ENCODE measurements around the gene LRMDA.

LRMDA gene

DNA sequence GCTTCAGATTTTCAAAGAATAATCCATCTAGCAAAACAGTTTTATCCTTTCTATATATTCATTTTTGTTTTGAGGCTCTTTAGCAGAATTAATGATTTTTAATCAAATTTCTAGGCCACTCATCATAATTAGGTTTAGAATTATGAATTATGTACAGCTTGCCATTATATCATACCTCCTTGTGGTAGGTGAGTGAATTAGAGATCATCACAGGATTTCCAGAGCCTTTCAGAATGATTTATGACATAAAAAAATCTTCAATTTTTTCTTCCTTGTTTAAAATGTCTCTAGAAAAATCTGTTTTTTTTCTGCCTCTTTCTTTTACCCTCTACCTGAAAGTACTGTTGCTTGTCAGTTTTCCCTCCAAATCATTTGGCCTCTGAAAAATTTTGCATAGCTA, 433.3 kb downstream of the LRMDA start:
- Histone ChIP-seq H3K27me3 (no peaks in the 10 kb centered on the region), H3K36me3 (no peaks in the 10 kb centered on the region), H3K4me3 (no peak overlapping the region), H3K4me1 (no peaks in the 10 kb centered on the region), H3K27ac (no peak overlapping the region), H3K9me3 (no peaks in the 10 kb centered on the region)
- intact Hi-C loops (cut with DNase I; ENCODE audit: low total_unique reads): no loop called here
- TF ChIP-seq, protein P1, sequence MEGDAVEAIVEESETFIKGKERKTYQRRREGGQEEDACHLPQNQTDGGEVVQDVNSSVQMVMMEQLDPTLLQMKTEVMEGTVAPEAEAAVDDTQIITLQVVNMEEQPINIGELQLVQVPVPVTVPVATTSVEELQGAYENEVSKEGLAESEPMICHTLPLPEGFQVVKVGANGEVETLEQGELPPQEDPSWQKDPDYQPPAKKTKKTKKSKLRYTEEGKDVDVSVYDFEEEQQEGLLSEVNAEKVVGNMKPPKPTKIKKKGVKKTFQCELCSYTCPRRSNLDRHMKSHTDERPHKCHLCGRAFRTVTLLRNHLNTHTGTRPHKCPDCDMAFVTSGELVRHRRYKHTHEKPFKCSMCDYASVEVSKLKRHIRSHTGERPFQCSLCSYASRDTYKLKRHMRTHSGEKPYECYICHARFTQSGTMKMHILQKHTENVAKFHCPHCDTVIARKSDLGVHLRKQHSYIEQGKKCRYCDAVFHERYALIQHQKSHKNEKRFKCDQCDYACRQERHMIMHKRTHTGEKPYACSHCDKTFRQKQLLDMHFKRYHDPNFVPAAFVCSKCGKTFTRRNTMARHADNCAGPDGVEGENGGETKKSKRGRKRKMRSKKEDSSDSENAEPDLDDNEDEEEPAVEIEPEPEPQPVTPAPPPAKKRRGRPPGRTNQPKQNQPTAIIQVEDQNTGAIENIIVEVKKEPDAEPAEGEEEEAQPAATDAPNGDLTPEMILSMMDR (IDR thresholded peaks at IDR 0.05): no peak
- DNase-seq: no peak

- Histone ChIP-seq H3K36me3 (no peaks in the 10 kb centered on the region), H3K27ac (no peak overlapping the region), H3K4me3 (no peak overlapping the region), H3K4me1 (no peaks in the 10 kb centered on the region), H3K9me3 (no peaks in the 10 kb centered on the region), H3K27me3 (no peaks in the 10 kb centered on the region)
- TF ChIP-seq, protein P1 (IDR thresholded peaks at IDR 0.05): no peak
- DNase-seq: no peak
- intact Hi-C loops (cut with DNase I; ENCODE audit: low total_unique reads): no loop called here
These were observed 434.2 kb downstream of the LRMDA start for GRCh38 chr10:75865413-75866299.

DNA sequence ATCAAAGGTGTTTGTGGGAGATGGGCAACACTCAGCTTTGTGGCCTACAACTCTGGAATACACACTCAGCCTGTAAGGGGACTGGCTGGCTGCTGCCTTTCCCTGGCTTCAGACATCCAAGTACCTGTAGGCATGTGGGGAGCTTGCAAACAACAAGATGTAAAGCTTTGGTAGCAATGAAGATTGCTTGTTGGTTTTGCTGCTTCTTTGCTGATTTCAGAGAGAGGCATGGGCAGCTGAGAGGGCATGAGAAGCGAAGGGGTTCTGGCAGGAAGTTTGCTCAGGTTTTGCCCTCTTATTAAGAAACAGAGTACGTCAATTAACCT, 434.8 kb downstream of the LRMDA start:
- Histone ChIP-seq H3K27ac (no peak overlapping the region), H3K4me1 (no peaks in the 10 kb centered on the region), H3K9me3 (no peaks in the 10 kb centered on the region), H3K36me3 (no peaks in the 10 kb centered on the region), H3K4me3 (no peak overlapping the region), H3K27me3 (no peaks in the 10 kb centered on the region)
- TF ChIP-seq, protein P1 (IDR thresholded peaks at IDR 0.05): no peak
- no peak for DNase-seq
- intact Hi-C loops (cut with DNase I; ENCODE audit: low total_unique reads): no loop called here

DNA sequence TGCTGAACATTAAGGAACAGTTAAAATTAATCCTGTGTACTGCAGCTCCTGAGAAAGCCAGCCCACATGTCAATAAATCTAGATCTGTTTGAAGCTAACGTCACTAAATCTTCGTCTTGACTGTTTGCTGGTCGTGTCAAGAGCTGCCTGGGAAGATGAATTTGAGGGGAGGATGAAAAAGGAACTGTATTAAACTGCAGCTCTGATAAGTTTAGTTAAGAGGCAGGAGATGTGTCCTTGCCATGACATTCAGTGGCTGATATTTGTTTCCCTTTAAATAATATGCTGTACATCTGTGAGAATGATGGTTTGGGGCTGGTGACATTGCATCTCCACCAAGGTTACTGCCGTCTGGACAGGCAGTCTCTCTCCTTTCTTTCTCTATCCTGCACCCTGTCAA, 435.3 kb downstream of the LRMDA start:
- intact Hi-C loops (cut with DNase I; ENCODE audit: low total_unique reads): no loop called here
- DNase-seq: no peak
- no peaks in the 10 kb centered on the region for H3K4me1 ChIP-seq
- H3K36me3 ChIP-seq: no peaks in the 10 kb centered on the region
- H3K9me3 ChIP-seq: no peaks in the 10 kb centered on the region
- no peak overlapping the region for H3K4me3 ChIP-seq
- no peaks in the 10 kb centered on the region for H3K27me3 ChIP-seq
- TF ChIP-seq, protein P1 (IDR thresholded peaks at IDR 0.05): no peak
- no peak overlapping the region for H3K27ac ChIP-seq

GRCh38 chr10:75868574-75868973, 437.1 kb downstream of the LRMDA start:
- Histone ChIP-seq H3K4me3 (no peak overlapping the region), H3K27ac (no peak overlapping the region), H3K9me3 (no peaks in the 10 kb centered on the region), H3K36me3 (no peaks in the 10 kb centered on the region), H3K4me1 (no peaks in the 10 kb centered on the region), H3K27me3 (no peaks in the 10 kb centered on the region)
- intact Hi-C loops (cut with DNase I; ENCODE audit: low total_unique reads): no loop called here
- TF ChIP-seq, protein P1 (IDR thresholded peaks at IDR 0.05): no peak
- no peak for DNase-seq

Measured in tibial artery (tissue), 4 donors.